ENCODE measurements around the gene CABP7.

GRCh38 chr22:29684244-29684643 is 35.6 kb upstream of the CABP7 start:
- no peak for TF ChIP-seq CTCF (IDR thresholded peaks at IDR 0.05)
- TF ChIP-seq POLR2AphosphoS5 (IDR thresholded peaks at IDR 0.05): no peak
- TF ChIP-seq EP300 (IDR thresholded peaks at IDR 0.05): no peak
- TF ChIP-seq POLR2A (IDR thresholded peaks at IDR 0.05): no peak

All from suprapubic skin (tissue), 4 donors.